NCI-H82 (cell line): ENCODE measurements around the gene HES7.

Experiments used
- DNase-seq: peaks from one replicate; lab custom pipeline; 2025; lab: John Stamatoyannopoulos, UW

The HES7 gene

GRCh38 chr17:8123695-8124349 lies at the start of gene HES7:
HES7 (minus strand) TSS chr17:8124106; CDS start chr17:8124084, 22 bp downstream.
- DNase-seq: peak; percentile 89

- peak; percentile 99 for DNase-seq
These were observed 49.4 kb upstream of the HES7 start for GRCh38 chr17:8173056-8173870.

GRCh38 chr17:8170186-8170585 lies 46.3 kb upstream of the HES7 start:
- DNase-seq: peak; percentile 91

- DNase-seq: no peak
These were observed 43.6 kb upstream of the HES7 start for GRCh38 chr17:8167526-8167925.

GRCh38 chr17:8166731-8167130 lies 42.8 kb upstream of the HES7 start:
- DNase-seq: no peak

GRCh38 chr17:8164815-8165131 lies 40.9 kb upstream of the HES7 start:
- no peak for DNase-seq

GRCh38 chr17:8163978-8164814 lies 40.3 kb upstream of the HES7 start:
- DNase-seq: peak; percentile 96

- DNase-seq: peak; percentile 90
These were observed 39.4 kb upstream of the HES7 start for GRCh38 chr17:8162997-8163977.

- DNase-seq: peak; percentile 77
These were observed 38.5 kb upstream of the HES7 start, which contains the start of gene VAMP2 for GRCh38 chr17:8162233-8162996. VAMP2 (minus strand) TSS chr17:8162948; CDS start chr17:8162879, 69 bp downstream.

- no peak for DNase-seq
These were observed 37.7 kb upstream of the HES7 start for GRCh38 chr17:8161289-8162232.

- no peak for DNase-seq
These were observed 36.9 kb upstream of the HES7 start for GRCh38 chr17:8160741-8161221.

- no peak for DNase-seq
These were observed 36.3 kb upstream of the HES7 start for GRCh38 chr17:8160224-8160577.

GRCh38 chr17:8159459-8160223 lies 35.7 kb upstream of the HES7 start:
- DNase-seq: no peak

GRCh38 chr17:8159032-8159400 lies 35.1 kb upstream of the HES7 start:
- no peak for DNase-seq

- peak; percentile 96 for DNase-seq
These were observed 34.5 kb upstream of the HES7 start for GRCh38 chr17:8158267-8159031.

- DNase-seq: peak; percentile 100
These were observed 32.5 kb upstream of the HES7 start for GRCh38 chr17:8156246-8156992.

- DNase-seq: no peak
These were observed 32.0 kb upstream of the HES7 start for GRCh38 chr17:8155996-8156245.
